Activated CD4-positive, alpha-beta memory T cell treated with anti-CD3 and anti-CD28 coated beads for 36 hours (primary cell): ENCODE measurements around the gene HSD17B7. TPM values are rescaled to one million over a fixed set of nuclear protein-coding genes. Genes with fewer than 3 reads are reported as not detected.

ENCODE experiments used
- total RNA-seq, 2 experiments: library from RNA; stranded (reverse); gene quantifications; one replicate each; pipeline ENCODE4 v1.2.3, GENCODE V29; 2021

Gene HSD17B7
- total RNA-seq, 2 experiments from 2014 or later, result 29.3 to 29.7 TPM

Other genes starting within 250 kb of the HSD17B7 start
- 10 to 100 TPM; 28.9 to 32.2 TPM for gene UAP1, start 229.0 kb upstream of the HSD17B7 start, total RNA-seq
- under 1 TPM; 0.19 to 0.36 TPM for gene DDR2, start 158.2 kb upstream of the HSD17B7 start, total RNA-seq
- not detected for gene CCDC190, start 70.5 kb downstream of the HSD17B7 start, total RNA-seq